ENCODE measurements around the gene RCBTB2.
"Not testable (repeated sequence)": the region's sequence is repeated elsewhere in the genome, so short reads cannot be mapped to it uniquely, and the experiment has no call there.

Gene RCBTB2

GRCh38 chr13:48532506-48533499 is at the start of gene RCBTB2:
Gene RCBTB2, minus strand, starts transcription at chr13:48533080. Its CDS starts 11,141 bp downstream, at chr13:48521939.
- H3K4me3 ChIP-seq (ENCODE audit: control insufficient read depth, low read depth, low read length), result peak within 1 kb of the TSS; percentile 86
- peak; percentile 97 for DNase-seq (ENCODE audit: low read depth)

DNA sequence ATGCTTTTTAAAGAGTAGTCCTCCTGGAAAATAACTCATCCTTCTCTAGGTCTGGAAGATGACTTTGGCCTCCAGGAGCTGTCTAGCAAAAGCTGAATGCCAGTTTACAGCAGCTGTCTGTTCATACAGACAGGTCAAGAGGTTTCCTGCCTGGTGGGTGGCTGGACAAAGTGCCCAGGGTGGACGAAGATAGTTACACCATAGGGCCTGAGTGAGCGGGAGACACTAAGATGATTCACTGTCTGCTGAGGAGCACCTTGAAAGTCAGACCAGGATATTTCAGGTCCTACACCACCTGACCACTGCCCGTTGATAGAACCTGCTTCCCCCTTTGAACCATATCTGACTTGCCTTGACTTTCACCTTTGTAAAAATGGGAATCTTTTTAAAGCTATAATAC is 49.2 kb upstream of the RCBTB2 start:
- H3K4me3 ChIP-seq (ENCODE audit: control insufficient read depth, low read depth, low read length), result no peak overlapping the region
- TF ChIP-seq, protein P1, sequence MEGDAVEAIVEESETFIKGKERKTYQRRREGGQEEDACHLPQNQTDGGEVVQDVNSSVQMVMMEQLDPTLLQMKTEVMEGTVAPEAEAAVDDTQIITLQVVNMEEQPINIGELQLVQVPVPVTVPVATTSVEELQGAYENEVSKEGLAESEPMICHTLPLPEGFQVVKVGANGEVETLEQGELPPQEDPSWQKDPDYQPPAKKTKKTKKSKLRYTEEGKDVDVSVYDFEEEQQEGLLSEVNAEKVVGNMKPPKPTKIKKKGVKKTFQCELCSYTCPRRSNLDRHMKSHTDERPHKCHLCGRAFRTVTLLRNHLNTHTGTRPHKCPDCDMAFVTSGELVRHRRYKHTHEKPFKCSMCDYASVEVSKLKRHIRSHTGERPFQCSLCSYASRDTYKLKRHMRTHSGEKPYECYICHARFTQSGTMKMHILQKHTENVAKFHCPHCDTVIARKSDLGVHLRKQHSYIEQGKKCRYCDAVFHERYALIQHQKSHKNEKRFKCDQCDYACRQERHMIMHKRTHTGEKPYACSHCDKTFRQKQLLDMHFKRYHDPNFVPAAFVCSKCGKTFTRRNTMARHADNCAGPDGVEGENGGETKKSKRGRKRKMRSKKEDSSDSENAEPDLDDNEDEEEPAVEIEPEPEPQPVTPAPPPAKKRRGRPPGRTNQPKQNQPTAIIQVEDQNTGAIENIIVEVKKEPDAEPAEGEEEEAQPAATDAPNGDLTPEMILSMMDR (conservative IDR thresholded peaks at IDR 0.05; ENCODE audit: control insufficient read depth, insufficient read depth, low read depth, low read length), result no peak
- no peak for DNase-seq (ENCODE audit: low read depth)

More at GRCh38 chr13:48532506-48533499, at the start of gene RCBTB2:
- TF ChIP-seq, protein P1 (conservative IDR thresholded peaks at IDR 0.05; ENCODE audit: control insufficient read depth, insufficient read depth, low read depth, low read length), result no peak

GRCh38 chr13:48580896-48581295 is 48.0 kb upstream of the RCBTB2 start:
- TF ChIP-seq, protein P1 (conservative IDR thresholded peaks at IDR 0.05; ENCODE audit: control insufficient read depth, insufficient read depth, low read depth, low read length), result no peak
- H3K4me3 ChIP-seq (ENCODE audit: control insufficient read depth, low read depth, low read length), result no peak overlapping the region
- peak; percentile 38 for DNase-seq (ENCODE audit: low read depth)

DNA sequence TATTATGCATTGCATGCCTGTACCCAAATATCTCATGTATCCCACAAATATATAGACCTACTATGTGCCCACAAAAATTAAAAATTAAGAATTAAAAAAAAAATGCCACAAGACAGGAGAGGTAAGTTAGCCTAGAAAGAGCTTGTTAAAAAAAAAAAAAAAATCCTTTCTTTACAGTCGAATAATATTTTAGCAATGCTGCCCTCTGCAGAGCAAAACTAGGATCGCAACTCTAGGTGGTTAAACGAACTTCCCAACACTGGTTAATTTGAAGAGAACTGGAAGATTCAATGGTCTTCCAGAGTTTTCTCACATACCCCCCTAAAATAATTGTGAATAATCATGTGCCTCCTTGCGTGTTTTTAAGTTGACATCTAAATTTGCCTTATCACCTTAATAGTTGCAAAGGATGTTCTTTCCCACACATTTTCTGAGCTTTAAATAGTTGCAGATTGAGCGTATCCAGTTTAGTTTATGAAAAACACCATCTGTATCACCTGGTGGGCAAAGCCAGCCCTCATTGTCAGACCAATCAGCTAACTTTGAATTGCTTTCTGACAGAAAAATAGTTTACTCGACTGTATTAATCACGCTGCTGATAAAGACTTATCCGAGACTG is 47.4 kb upstream of the RCBTB2 start:
- peak; percentile 71 for DNase-seq (ENCODE audit: low read depth)
- H3K4me3 ChIP-seq (ENCODE audit: control insufficient read depth, low read depth, low read length), result no peak overlapping the region
- TF ChIP-seq, protein P1 (conservative IDR thresholded peaks at IDR 0.05; ENCODE audit: control insufficient read depth, insufficient read depth, low read depth, low read length), result peak; percentile 79

- not testable (repeated sequence) for H3K4me3 ChIP-seq (ENCODE audit: control insufficient read depth, low read depth, low read length)
Measured at GRCh38 chr13:48579919-48580180, 47.0 kb upstream of the RCBTB2 start.

DNA sequence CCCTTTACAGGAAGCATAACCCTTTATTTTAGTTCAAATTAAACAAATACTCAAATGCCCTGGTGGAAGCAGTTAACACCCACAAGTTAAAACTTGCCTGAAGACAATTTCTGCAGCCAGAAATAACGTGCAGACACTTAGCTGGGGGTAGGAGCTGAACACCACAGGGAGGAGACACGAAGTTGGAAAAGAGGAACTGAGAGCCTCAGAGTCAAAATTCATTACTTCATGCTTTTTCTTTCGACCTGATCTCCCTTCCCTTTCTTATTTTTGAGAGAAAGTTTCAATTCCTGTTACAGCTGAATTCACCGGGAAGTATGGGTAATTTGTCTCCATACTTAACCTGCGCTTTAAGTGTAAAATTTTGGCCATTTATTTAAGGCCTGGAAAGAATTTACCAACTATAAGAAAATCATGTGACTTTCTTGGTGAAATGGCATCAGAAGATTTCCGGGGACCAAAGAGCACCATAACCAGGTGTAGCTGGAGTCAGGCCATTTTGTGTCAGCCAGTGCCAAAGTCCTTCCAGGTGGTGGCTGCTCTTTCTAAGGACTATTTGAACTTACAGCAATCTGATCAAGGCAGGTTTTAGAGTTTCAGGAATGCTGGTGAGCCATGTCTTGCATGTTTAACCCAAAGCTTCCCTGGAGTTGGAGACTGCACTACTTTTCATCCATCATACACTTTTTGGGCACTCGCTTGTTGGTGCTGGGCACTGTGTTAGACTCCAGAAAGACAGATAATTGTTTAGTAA is 46.5 kb upstream of the RCBTB2 start:
- DNase-seq (ENCODE audit: low read depth), result no peak
- TF ChIP-seq, protein P1 (conservative IDR thresholded peaks at IDR 0.05; ENCODE audit: control insufficient read depth, insufficient read depth, low read depth, low read length), result no peak
- H3K4me3 ChIP-seq (ENCODE audit: control insufficient read depth, low read depth, low read length), result no peak overlapping the region

More at GRCh38 chr13:48579919-48580180, 47.0 kb upstream of the RCBTB2 start:
- not testable (repeated sequence) for DNase-seq (ENCODE audit: low read depth)
